Loucy (cell line): Measurements from ENCODE around the gene RBM17.
"Not testable (repeated sequence)": the region's sequence is repeated elsewhere in the genome, so short reads cannot be mapped to it uniquely, and the experiment has no call there.

ENCODE experiments used
- H2AFZ ChIP-seq: fragments of 200-600 bp; sonication (generic); 2 replicates; pipeline ENCODE4 v1.6.0; 2016; ENCODE audit warnings: antibody characterized with exemption, mild to moderate bottlenecking, low read length, moderate library complexity
- H3F3A ChIP-seq: fragments of 200-600 bp; 2 replicates; pipeline ENCODE4 v1.6.0; 2016; ENCODE audit warnings: antibody characterized with exemption, low read depth, mild to moderate bottlenecking
- H3K27me3 ChIP-seq: fragments of 200-600 bp; sonication (generic); 2 replicates; pipeline ENCODE4 v1.6.1; 2014; ENCODE audit warnings: low read length, mild to moderate bottlenecking; ENCODE audit not compliant: insufficient read depth, poor library complexity, severe bottlenecking
- H3K36me3 ChIP-seq: fragments of 200-600 bp; sonication (generic); 2 replicates; pipeline ENCODE4 v1.6.1; 2016; ENCODE audit warnings: low read length; ENCODE audit not compliant: insufficient read depth
- H3K4me1 ChIP-seq: fragments of 200-600 bp; sonication (generic); 2 replicates; pipeline ENCODE4 v1.5.1; 2014; ENCODE audit warnings: low read length, mild to moderate bottlenecking; ENCODE audit not compliant: insufficient read depth, poor library complexity, severe bottlenecking
- H3K4me2 ChIP-seq: fragments of 200-600 bp; sonication (generic); 2 replicates; pipeline ENCODE4 v1.6.0; 2014; ENCODE audit warnings: antibody characterized with exemption, low read length, low read depth, mild to moderate bottlenecking; ENCODE audit not compliant: poor library complexity, severe bottlenecking
- H3K4me3 ChIP-seq: fragments of 200-600 bp; sonication (generic); 2 replicates; pipeline ENCODE4 v1.5.1; 2014; ENCODE audit warnings: low read length, mild to moderate bottlenecking, mixed read lengths; ENCODE audit not compliant: poor library complexity, severe bottlenecking
- H3K79me2 ChIP-seq: fragments of 200-600 bp; sonication (generic); 2 replicates; pipeline ENCODE4 v1.6.1; 2014; ENCODE audit warnings: low read length; ENCODE audit not compliant: insufficient read depth
- H3K9ac ChIP-seq: fragments of 200-600 bp; sonication (generic); 2 replicates; pipeline ENCODE4 v1.6.0; 2014; ENCODE audit warnings: mild to moderate bottlenecking, low read depth, low read length, moderate library complexity; ENCODE audit not compliant: poor library complexity, severe bottlenecking
- H3K9me2 ChIP-seq: fragments of 200-600 bp; sonication (generic); replicated peaks from 2 replicates; pipeline ENCODE4 v1.6.1; 2016; ENCODE audit warnings: low read depth, low read length, mixed read lengths
- H3K9me3 ChIP-seq: fragments of 200-600 bp; sonication (generic); 2 replicates; pipeline ENCODE4 v1.6.1; 2014; ENCODE audit warnings: mild to moderate bottlenecking, antibody characterized with exemption, low read length, low read depth; ENCODE audit not compliant: insufficient read depth
- H4K20me1 ChIP-seq: fragments of 200-600 bp; sonication (generic); 2 replicates; pipeline ENCODE4 v1.6.0; 2014; ENCODE audit warnings: antibody characterized with exemption, low read length, mild to moderate bottlenecking; ENCODE audit not compliant: insufficient read depth, poor library complexity, severe bottlenecking
- CTCF ChIP-seq: fragments of 200-600 bp; sonication (generic); conservative IDR thresholded peaks from 2 replicates; pipeline ENCODE4 v1.5.1; 2014; ENCODE audit warnings: mild to moderate bottlenecking, antibody characterized with exemption, low read length
- EZH2phosphoT487 ChIP-seq: fragments of 200-600 bp; IDR thresholded peaks from 2 replicates; pipeline ENCODE4 v1.6.1; 2018; ENCODE audit warnings: antibody characterized with exemption, mild to moderate bottlenecking, moderate library complexity, borderline replicate concordance

Gene RBM17

GRCh38 chr10:6103591-6103990 lies 14.8 kb downstream of the RBM17 start:
- TF ChIP-seq EZH2phosphoT487 (no peak), CTCF (no peak)
- no peaks in the 10 kb centered on the region for H3K9me3 ChIP-seq
- H2AFZ ChIP-seq: no peak overlapping the region
- H3K4me2 ChIP-seq: no peak overlapping the region
- H3K9ac ChIP-seq: no peak overlapping the region
- no peak overlapping the region for H3K4me3 ChIP-seq
- no peaks in the 10 kb centered on the region for H3K9me2 ChIP-seq
- peaks cover 29% of the 10 kb centered on the region for H4K20me1 ChIP-seq
- H3K79me2 ChIP-seq: peaks cover 63% of the 10 kb centered on the region
- no peaks in the 10 kb centered on the region for H3F3A ChIP-seq
- H3K27me3 ChIP-seq: no peaks in the 10 kb centered on the region
- H3K36me3 ChIP-seq: peaks cover 88% of the 10 kb centered on the region
- no peaks in the 10 kb centered on the region for H3K4me1 ChIP-seq

DNA sequence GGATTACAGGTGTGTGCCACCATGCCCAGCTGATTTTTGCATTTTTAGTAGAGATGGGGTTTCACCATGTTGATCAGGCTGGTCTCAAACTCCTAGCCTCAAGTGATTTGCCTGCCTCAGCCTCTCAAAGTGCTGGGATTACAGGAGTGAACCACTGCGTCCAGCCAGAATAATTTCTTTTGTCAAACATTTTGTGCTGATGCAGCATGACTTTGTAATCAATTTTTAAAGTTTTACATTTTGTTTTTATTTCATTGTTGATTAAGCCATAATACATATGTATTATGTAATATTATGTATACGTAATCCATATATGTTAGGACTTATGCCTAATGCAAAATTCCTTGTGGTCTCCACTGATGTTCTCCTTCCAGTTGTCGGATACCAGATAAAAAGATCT lies 18.8 kb downstream of the RBM17 start:
- H3K9ac ChIP-seq, H3K4me1 ChIP-seq, H2AFZ ChIP-seq, H3K27me3 ChIP-seq, H3K9me2 ChIP-seq, H3F3A ChIP-seq, H3K4me3 ChIP-seq, H3K4me2 ChIP-seq, H3K9me3 ChIP-seq: not testable (repeated sequence)
- Histone ChIP-seq H3K36me3 (peaks cover 91% of the 10 kb centered on the region), H4K20me1 (peaks cover 18% of the 10 kb centered on the region), H3K79me2 (peaks cover 44% of the 10 kb centered on the region)

DNA sequence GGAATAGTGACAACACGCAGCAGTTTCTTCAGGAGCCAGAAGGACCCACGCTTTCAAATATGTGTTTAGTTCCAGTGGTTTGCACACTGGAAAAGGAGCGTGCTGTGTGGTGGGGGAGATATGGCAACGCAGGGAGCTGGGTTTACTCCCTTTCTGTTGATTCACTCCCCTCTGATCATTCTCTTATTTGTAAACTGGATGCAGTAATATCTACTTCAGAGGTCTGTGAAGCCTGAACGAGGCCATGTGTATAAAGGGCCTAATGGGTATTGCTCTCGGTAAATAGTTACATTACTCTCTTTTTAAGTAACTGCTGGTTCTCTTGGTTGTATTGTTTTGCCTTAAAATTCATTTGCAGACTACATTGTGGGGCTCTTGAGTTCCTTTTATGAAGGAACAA lies 19.2 kb downstream of the RBM17 start:
- Histone ChIP-seq H3K9ac (no peak overlapping the region), H3K79me2 (peaks cover 39% of the 10 kb centered on the region), H3K36me3 (peaks cover 91% of the 10 kb centered on the region), H3K9me3 (no peaks in the 10 kb centered on the region), H2AFZ (no peak overlapping the region), H3K4me3 (no peak overlapping the region), H3F3A (no peaks in the 10 kb centered on the region), H4K20me1 (peaks cover 16% of the 10 kb centered on the region), H3K27me3 (no peaks in the 10 kb centered on the region), H3K4me1 (no peaks in the 10 kb centered on the region), H3K9me2 (no peaks in the 10 kb centered on the region), H3K4me2 (no peak overlapping the region)
- TF ChIP-seq CTCF (no peak), EZH2phosphoT487 (no peak)

GRCh38 chr10:6108631-6109443 lies 20.0 kb downstream of the RBM17 start:
- H3K9me3 ChIP-seq: no peaks in the 10 kb centered on the region
- peak; percentile 80 for TF ChIP-seq CTCF
- TF ChIP-seq EZH2phosphoT487: no peak
- H3K36me3 ChIP-seq: peaks cover 91% of the 10 kb centered on the region
- no peak overlapping the region for H3K4me2 ChIP-seq
- peaks cover 32% of the 10 kb centered on the region for H3K79me2 ChIP-seq
- no peaks in the 10 kb centered on the region for H3K4me1 ChIP-seq
- peaks cover 8% of the 10 kb centered on the region for H4K20me1 ChIP-seq
- H3F3A ChIP-seq: no peaks in the 10 kb centered on the region
- H2AFZ ChIP-seq: no peak overlapping the region
- no peak overlapping the region for H3K4me3 ChIP-seq
- no peaks in the 10 kb centered on the region for H3K9me2 ChIP-seq
- H3K27me3 ChIP-seq: no peaks in the 10 kb centered on the region
- H3K9ac ChIP-seq: no peak overlapping the region
